Measurements from ENCODE around the gene MEF2D. TPM values are rescaled to one million over a fixed set of nuclear protein-coding genes. Genes with fewer than 3 reads are reported as not detected.

The MEF2D gene
- total and polyA plus RNA-seq, 2 donors (not counting 1 experiment from before 2014, with no cell fraction given): 65.6 to 128 TPM

- H3K9me3 ChIP-seq (ENCODE audit: control extremely low read depth in 1 of 3, control insufficient read depth in 2 of 3, insufficient read depth in 1 of 3, low read length in 2 of 3): peaks cover 0 to 3% (median 0%) of the 10 kb centered on the region in 3 donors
- Mint-ChIP-seq H3K4me3 (no peak overlapping the region), H3K4me1 (no peaks in the 10 kb centered on the region), H3K9me3 (ENCODE audit: insufficient read depth) (no peaks in the 10 kb centered on the region), H3K27me3 (peaks cover 82% of the 10 kb centered on the region), H3K27ac (no peak overlapping the region)
- ATAC-seq (ENCODE audit: low read depth): no peak
- H3K9ac ChIP-seq (ENCODE audit: low read length): no peak overlapping the region
- intact Hi-C loops (cut with micrococcal nuclease): no loop called here
- CTCF ChIA-PET: interaction anchor here (2.0 kb wide), 1 partner anchor 43 kb away, joined by 12 read pairs; no protein-coding TSS in a partner anchor
- H2AFZ ChIP-seq (ENCODE audit: insufficient read depth, low read depth, low read length, poor library complexity, severe bottlenecking): no peak overlapping the region
- no peak for DNase-seq
- H3K27me3 ChIP-seq (replicated peaks in 1 of 4; ENCODE audit: control extremely low read depth in 1 of 4, control insufficient read depth in 3 of 4, insufficient read depth in 4 of 4, low read length in 3 of 4): peaks cover 0 to 90% (median 53%) of the 10 kb centered on the region in 4 experiments
- H3K4me1 ChIP-seq (ENCODE audit: control insufficient read depth in 2 of 2, insufficient read depth in 2 of 2, low read length in 2 of 2): no peaks in the 10 kb centered on the region
- H4K20me1 ChIP-seq (ENCODE audit: control insufficient read depth, insufficient read depth, low read length, poor library complexity, severe bottlenecking): no peaks in the 10 kb centered on the region
- TF ChIP-seq EZH2 (IDR thresholded peaks at IDR 0.05; ENCODE audit: borderline replicate concordance, insufficient read depth, low read depth, low read length, poor library complexity, severe bottlenecking) (no peak), CTCF (IDR thresholded peaks at IDR 0.05) (no peak)
- WGBS (ENCODE audit: insufficient coverage): 10% methylated on average over 5 of the region's 13 CpGs
- no peak overlapping the region for H3K4me3 ChIP-seq (ENCODE audit: control extremely low read depth in 1 of 5, extremely low read depth in 1 of 5, insufficient read depth in 1 of 5, low read depth in 2 of 5, low read length in 4 of 5)
- no peaks in the 10 kb centered on the region for H3K36me3 ChIP-seq (replicated peaks in 1 of 2; ENCODE audit: control extremely low read depth in 1 of 2, control insufficient read depth in 1 of 2, extremely low read depth in 1 of 2, insufficient read depth in 2 of 2, low read length in 1 of 2)
- H3K79me2 ChIP-seq (ENCODE audit: control insufficient read depth, insufficient read depth, low read length): no peaks in the 10 kb centered on the region
- H3K27ac ChIP-seq (ENCODE audit: low read length in 2 of 2): no peak overlapping the region
- POLR2A ChIA-PET: no interaction called here
- no peak overlapping the region for H3K4me2 ChIP-seq (replicated peaks; ENCODE audit: low read depth, low read length, poor library complexity, severe bottlenecking)
These were observed 71.1 kb downstream of the MEF2D start for GRCh38 chr1:156429313-156430060.

GRCh38 chr1:156428746-156429288 lies 71.8 kb downstream of the MEF2D start:
- intact Hi-C loops (cut with micrococcal nuclease): no loop called here
- Histone ChIP-seq H3K9ac (ENCODE audit: low read length) (no peak overlapping the region), H4K20me1 (ENCODE audit: control insufficient read depth, insufficient read depth, low read length, poor library complexity, severe bottlenecking) (no peaks in the 10 kb centered on the region), H2AFZ (ENCODE audit: insufficient read depth, low read depth, low read length, poor library complexity, severe bottlenecking) (no peak overlapping the region), H3K27ac (ENCODE audit: low read length in 2 of 2) (no peak overlapping the region), H3K27me3 (replicated peaks in 1 of 4; ENCODE audit: control extremely low read depth in 1 of 4, control insufficient read depth in 3 of 4, insufficient read depth in 4 of 4, low read length in 3 of 4) (peaks cover 0 to 90% (median 48%) of the 10 kb centered on the region in 4 experiments), H3K4me2 (replicated peaks; ENCODE audit: low read depth, low read length, poor library complexity, severe bottlenecking) (no peak overlapping the region), H3K36me3 (replicated peaks in 1 of 2; ENCODE audit: control extremely low read depth in 1 of 2, control insufficient read depth in 1 of 2, extremely low read depth in 1 of 2, insufficient read depth in 2 of 2, low read length in 1 of 2) (no peaks in the 10 kb centered on the region), H3K79me2 (ENCODE audit: control insufficient read depth, insufficient read depth, low read length) (no peaks in the 10 kb centered on the region), H3K4me3 (ENCODE audit: control extremely low read depth in 1 of 5, extremely low read depth in 1 of 5, insufficient read depth in 1 of 5, low read depth in 2 of 5, low read length in 4 of 5) (no peak overlapping the region), H3K9me3 (ENCODE audit: control extremely low read depth in 1 of 3, control insufficient read depth in 2 of 3, insufficient read depth in 1 of 3, low read length in 2 of 3) (peaks cover 0 to 3% (median 0%) of the 10 kb centered on the region in 3 donors), H3K4me1 (ENCODE audit: control insufficient read depth in 2 of 2, insufficient read depth in 2 of 2, low read length in 2 of 2) (no peaks in the 10 kb centered on the region)
- Mint-ChIP-seq H3K27me3 (peaks cover 82% of the 10 kb centered on the region), H3K4me1 (no peaks in the 10 kb centered on the region), H3K4me3 (no peak overlapping the region), H3K9me3 (ENCODE audit: insufficient read depth) (no peaks in the 10 kb centered on the region), H3K27ac (no peak overlapping the region)
- ATAC-seq (ENCODE audit: low read depth): no peak
- no CpG with 5 or more reads among the region's 4 CpGs for WGBS (ENCODE audit: insufficient coverage)
- ChIA-PET POLR2A (no interaction called here), CTCF (interaction anchor here (2.0 kb wide), 1 partner anchor 43 kb away, joined by 12 read pairs; no protein-coding TSS in a partner anchor)
- DNase-seq: no peak
- TF ChIP-seq CTCF (IDR thresholded peaks at IDR 0.05) (no peak), EZH2 (IDR thresholded peaks at IDR 0.05; ENCODE audit: borderline replicate concordance, insufficient read depth, low read depth, low read length, poor library complexity, severe bottlenecking) (no peak)
